Measurements from ENCODE around the gene ZNF554.

DNA sequence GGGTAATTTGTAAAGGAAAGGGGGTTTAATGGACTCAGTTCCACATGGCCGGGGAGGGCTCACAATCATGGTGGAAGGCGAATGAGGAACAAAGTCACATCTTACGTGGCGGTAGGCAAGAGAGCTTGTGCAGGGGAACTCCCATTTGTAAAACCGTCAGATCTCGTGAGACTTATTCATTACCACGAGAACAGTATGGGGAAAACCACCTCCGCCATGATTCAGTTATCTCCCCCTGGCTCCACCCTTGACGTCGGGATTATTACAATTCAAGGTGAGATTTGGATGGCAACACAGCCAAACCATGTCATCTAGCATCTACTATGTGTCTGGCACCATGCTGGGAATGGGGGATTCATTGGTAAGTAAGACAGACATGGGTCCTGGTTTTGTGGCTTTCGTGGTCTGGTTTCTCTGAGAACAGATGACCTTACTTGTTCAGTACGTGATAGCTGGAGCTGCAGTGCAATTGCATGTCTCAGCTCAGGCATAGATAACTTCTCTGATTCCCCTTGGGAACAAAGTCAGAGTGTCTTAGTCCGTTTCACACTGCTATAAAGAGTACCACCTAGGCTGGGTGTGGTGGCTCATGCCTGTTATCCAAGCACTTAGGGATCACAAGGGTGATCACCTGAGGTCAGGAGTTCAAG, 8.3 kb downstream of the ZNF554 start:
- TF ChIP-seq, protein P1, sequence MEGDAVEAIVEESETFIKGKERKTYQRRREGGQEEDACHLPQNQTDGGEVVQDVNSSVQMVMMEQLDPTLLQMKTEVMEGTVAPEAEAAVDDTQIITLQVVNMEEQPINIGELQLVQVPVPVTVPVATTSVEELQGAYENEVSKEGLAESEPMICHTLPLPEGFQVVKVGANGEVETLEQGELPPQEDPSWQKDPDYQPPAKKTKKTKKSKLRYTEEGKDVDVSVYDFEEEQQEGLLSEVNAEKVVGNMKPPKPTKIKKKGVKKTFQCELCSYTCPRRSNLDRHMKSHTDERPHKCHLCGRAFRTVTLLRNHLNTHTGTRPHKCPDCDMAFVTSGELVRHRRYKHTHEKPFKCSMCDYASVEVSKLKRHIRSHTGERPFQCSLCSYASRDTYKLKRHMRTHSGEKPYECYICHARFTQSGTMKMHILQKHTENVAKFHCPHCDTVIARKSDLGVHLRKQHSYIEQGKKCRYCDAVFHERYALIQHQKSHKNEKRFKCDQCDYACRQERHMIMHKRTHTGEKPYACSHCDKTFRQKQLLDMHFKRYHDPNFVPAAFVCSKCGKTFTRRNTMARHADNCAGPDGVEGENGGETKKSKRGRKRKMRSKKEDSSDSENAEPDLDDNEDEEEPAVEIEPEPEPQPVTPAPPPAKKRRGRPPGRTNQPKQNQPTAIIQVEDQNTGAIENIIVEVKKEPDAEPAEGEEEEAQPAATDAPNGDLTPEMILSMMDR (conservative IDR thresholded peaks at IDR 0.05; ENCODE audit: low read depth in 2 of 2): no peak
- TF ChIP-seq POLR2AphosphoS5 (IDR thresholded peaks at IDR 0.05; ENCODE audit: low read depth) (no peak), REST (IDR thresholded peaks at IDR 0.05; ENCODE audit: unreplicated experiment) (no peak), EZH2phosphoT487 (IDR thresholded peaks at IDR 0.05; ENCODE audit: unreplicated experiment) (no peak), STAT1 (IDR thresholded peaks at IDR 0.05; ENCODE audit: unreplicated experiment) (no peak), CREB1 (CRISPR knock-in tag; IDR thresholded peaks at IDR 0.05; ENCODE audit: low read depth) (no peak), ETS1 (IDR thresholded peaks at IDR 0.05) (no peak), EZH2 (IDR thresholded peaks at IDR 0.05; ENCODE audit: low read depth, unreplicated experiment) (no peak), JUNB (IDR thresholded peaks at IDR 0.05; ENCODE audit: unreplicated experiment) (no peak), NANOG (IDR thresholded peaks at IDR 0.05; ENCODE audit: borderline replicate concordance) (no peak), ZNF114 (CRISPR knock-in tag; IDR thresholded peaks at IDR 0.05) (no peak), ZNF331 (CRISPR knock-in tag; IDR thresholded peaks at IDR 0.05; ENCODE audit: low read depth) (no peak)
- TF ChIP-seq, protein P2, sequence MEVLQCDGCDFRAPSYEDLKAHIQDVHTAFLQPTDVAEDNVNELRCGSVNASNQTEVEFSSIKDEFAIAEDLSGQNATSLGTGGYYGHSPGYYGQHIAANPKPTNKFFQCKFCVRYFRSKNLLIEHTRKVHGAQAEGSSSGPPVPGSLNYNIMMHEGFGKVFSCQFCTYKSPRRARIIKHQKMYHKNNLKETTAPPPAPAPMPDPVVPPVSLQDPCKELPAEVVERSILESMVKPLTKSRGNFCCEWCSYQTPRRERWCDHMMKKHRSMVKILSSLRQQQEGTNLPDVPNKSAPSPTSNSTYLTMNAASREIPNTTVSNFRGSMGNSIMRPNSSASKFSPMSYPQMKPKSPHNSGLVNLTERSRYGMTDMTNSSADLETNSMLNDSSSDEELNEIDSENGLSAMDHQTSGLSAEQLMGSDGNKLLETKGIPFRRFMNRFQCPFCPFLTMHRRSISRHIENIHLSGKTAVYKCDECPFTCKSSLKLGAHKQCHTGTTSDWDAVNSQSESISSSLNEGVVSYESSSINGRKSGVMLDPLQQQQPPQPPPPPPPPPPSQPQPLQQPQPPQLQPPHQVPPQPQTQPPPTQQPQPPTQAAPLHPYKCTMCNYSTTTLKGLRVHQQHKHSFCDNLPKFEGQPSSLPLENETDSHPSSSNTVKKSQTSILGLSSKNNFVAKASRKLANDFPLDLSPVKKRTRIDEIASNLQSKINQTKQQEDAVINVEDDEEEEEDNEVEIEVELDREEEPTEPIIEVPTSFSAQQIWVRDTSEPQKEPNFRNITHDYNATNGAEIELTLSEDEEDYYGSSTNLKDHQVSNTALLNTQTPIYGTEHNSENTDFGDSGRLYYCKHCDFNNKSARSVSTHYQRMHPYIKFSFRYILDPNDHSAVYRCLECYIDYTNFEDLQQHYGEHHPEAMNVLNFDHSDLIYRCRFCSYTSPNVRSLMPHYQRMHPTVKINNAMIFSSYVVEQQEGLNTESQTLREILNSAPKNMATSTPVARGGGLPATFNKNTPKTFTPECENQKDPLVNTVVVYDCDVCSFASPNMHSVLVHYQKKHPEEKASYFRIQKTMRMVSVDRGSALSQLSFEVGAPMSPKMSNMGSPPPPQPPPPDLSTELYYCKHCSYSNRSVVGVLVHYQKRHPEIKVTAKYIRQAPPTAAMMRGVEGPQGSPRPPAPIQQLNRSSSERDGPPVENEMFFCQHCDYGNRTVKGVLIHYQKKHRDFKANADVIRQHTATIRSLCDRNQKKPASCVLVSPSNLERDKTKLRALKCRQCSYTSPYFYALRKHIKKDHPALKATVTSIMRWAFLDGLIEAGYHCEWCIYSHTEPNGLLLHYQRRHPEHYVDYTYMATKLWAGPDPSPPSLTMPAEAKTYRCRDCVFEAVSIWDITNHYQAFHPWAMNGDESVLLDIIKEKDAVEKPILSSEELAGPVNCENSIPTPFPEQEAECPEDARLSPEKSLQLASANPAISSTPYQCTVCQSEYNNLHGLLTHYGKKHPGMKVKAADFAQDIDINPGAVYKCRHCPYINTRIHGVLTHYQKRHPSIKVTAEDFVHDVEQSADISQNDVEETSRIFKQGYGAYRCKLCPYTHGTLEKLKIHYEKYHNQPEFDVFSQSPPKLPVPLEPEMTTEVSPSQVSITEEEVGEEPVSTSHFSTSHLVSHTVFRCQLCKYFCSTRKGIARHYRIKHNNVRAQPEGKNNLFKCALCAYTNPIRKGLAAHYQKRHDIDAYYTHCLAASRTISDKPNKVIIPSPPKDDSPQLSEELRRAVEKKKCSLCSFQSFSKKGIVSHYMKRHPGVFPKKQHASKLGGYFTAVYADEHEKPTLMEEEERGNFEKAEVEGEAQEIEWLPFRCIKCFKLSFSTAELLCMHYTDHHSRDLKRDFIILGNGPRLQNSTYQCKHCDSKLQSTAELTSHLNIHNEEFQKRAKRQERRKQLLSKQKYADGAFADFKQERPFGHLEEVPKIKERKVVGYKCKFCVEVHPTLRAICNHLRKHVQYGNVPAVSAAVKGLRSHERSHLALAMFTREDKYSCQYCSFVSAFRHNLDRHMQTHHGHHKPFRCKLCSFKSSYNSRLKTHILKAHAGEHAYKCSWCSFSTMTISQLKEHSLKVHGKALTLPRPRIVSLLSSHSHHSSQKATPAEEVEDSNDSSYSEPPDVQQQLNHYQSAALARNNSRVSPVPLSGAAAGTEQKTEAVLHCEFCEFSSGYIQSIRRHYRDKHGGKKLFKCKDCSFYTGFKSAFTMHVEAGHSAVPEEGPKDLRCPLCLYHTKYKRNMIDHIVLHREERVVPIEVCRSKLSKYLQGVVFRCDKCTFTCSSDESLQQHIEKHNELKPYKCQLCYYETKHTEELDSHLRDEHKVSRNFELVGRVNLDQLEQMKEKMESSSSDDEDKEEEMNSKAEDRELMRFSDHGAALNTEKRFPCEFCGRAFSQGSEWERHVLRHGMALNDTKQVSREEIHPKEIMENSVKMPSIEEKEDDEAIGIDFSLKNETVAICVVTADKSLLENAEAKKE (CRISPR knock-in tag; IDR thresholded peaks at IDR 0.05): no peak

All from GM23338 (cell line).